Effector memory CD4-positive, alpha-beta T cell (primary cell): Measurements from ENCODE around the gene RNU2-63P.
"Not testable (repeated sequence)": the region's sequence is repeated elsewhere in the genome, so short reads cannot be mapped to it uniquely, and the experiment has no call there.

Source experiments
- DNase-seq, 3 donors: peaks; one replicate each; pipeline ENCODE4 v3.0.0-alpha.2; 2020
- H3K27ac ChIP-seq: 2 replicates; pipeline ENCODE4 v1.7.0; 2013; ENCODE audit warnings: mild to moderate bottlenecking, low read length, moderate library complexity; ENCODE audit not compliant: insufficient read depth, poor library complexity, severe bottlenecking
- H3K27me3 ChIP-seq: replicated peaks from 2 replicates; pipeline ENCODE4 v1.7.0; 2013; ENCODE audit warnings: mild to moderate bottlenecking, low read length; ENCODE audit not compliant: insufficient read depth, control insufficient read depth, poor library complexity, severe bottlenecking
- H3K36me3 ChIP-seq: 2 replicates; pipeline ENCODE4 v1.7.0; 2013; ENCODE audit warnings: mild to moderate bottlenecking, low read length, moderate library complexity; ENCODE audit not compliant: control insufficient read depth, insufficient read depth
- H3K4me1 ChIP-seq: 2 replicates; pipeline ENCODE4 v1.7.0; 2013; ENCODE audit warnings: low read length, mild to moderate bottlenecking; ENCODE audit not compliant: control insufficient read depth, insufficient read depth, poor library complexity, severe bottlenecking
- H3K4me3 ChIP-seq: 2 replicates; pipeline ENCODE4 v1.7.0; 2013; ENCODE audit warnings: low read length, low read depth, mild to moderate bottlenecking; ENCODE audit not compliant: insufficient read depth, poor library complexity, severe bottlenecking
- H3K9me3 ChIP-seq: 2 replicates; pipeline ENCODE4 v1.7.0; 2013; ENCODE audit warnings: mild to moderate bottlenecking, low read length, moderate library complexity; ENCODE audit not compliant: control insufficient read depth

Gene RNU2-63P

DNA sequence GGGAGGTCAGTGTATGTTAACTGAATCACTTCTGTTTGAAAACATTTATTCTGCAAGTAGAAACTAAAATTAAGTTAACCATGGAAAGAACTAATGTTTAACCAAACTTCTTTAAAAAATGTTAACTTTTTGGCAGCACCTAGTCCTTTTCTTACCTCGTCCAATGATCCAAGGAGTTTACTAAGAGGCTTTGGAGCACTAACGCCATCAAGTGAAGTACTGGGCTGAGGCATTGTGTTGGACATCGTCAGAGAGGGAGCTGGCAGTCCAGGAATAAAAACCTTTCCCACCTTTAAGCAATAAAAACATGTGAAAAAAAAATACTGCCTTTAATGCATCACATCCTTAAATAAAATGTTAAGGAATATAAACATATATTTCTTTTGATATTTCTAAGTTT lies 23.8 kb downstream of the RNU2-63P start:
- not testable (repeated sequence) for H3K9me3 ChIP-seq, H3K27me3 ChIP-seq, H3K27ac ChIP-seq, H3K36me3 ChIP-seq, H3K4me3 ChIP-seq, H3K4me1 ChIP-seq, DNase-seq

DNA sequence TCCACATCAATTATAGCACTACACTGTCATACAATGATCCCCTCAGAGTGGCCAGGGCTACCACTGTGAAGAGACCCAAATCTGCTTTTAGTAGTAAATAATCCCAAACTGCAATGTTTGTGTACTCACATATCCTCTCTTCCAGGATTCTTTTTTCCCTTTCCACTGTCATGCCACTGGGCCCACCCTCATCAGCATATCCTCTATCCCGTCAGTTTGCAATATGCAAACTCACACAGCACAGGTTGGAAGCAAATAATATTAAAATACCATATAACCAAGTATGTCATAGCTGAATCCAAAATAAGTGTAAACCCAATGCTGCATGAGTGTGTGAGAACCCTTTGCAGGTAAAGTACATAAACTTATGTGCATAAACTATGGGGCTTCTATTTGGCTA lies 28.9 kb downstream of the RNU2-63P start:
- not testable (repeated sequence) for H3K4me3 ChIP-seq, H3K27ac ChIP-seq, H3K36me3 ChIP-seq, H3K9me3 ChIP-seq, DNase-seq, H3K27me3 ChIP-seq, H3K4me1 ChIP-seq

DNA sequence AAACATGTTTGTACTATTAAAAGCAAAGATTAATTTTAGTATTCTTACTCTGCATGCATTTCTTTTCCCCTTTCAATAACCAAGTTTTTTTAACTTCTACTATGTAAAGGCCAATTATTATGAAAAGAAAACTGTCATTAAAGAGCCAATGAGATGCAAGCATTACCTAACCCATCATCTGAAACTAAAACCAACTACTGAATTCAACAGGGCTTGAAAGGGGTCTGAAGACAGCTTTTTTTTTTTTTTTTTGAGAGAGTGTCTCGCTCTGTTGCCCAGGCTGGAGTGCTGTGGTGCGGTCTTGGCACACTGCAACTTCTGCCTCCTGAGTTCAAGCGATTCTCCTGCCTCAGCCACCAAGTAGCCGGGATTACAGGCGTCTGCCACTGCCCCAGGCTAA lies 30.4 kb downstream of the RNU2-63P start:
- not testable (repeated sequence) for H3K9me3 ChIP-seq, H3K27me3 ChIP-seq, DNase-seq, H3K27ac ChIP-seq, H3K4me3 ChIP-seq, H3K4me1 ChIP-seq, H3K36me3 ChIP-seq

DNA sequence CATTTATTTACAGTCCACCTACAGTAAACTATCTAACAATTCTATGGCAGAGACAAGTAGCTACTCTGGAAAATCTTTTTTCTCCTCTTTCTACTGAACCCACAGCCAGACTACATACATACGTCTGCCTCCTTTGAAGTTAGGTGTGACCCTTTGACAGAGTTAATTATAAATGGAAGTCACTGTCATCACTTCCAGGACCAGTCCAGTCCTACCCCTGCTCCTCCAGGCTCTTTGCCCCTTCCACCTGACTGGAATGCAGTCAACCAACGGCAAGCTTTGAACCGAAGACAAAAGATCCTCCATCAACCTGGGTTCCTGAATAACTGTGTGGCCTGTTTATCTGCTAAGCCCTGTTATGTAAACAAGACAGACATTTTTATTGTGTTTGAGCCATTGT lies 35.2 kb downstream of the RNU2-63P start:
- H3K36me3 ChIP-seq, H3K27ac ChIP-seq, H3K4me3 ChIP-seq, H3K9me3 ChIP-seq, H3K4me1 ChIP-seq, H3K27me3 ChIP-seq, DNase-seq: not testable (repeated sequence)

DNA sequence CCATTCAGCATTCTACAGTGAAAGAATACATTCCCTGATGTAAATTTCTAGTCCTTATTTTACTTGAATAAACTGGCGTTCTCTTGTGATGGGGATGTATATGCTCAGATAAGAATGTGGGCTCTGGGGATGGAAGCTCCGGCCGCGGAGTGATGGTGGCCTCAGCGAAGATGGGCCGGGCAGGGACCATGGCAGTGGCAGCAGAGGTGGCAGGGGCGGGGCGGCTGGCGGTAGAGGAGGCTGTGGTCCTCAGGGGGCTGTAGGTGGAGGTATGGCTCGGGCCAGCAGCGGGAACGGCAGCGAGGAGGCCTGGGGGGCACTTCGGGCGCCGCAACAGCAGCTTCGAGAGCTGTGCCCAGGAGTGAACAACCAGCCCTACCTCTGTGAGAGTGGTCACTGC lies 44.0 kb downstream of the RNU2-63P start:
- H3K27ac ChIP-seq, result not testable (repeated sequence)

More for the DNA sequence above, 44.0 kb downstream of the RNU2-63P start:
- H3K27me3 ChIP-seq, H3K4me3 ChIP-seq, H3K4me1 ChIP-seq, H3K36me3 ChIP-seq, DNase-seq, H3K9me3 ChIP-seq: not testable (repeated sequence)
